OCI-LY7 (cell line): ENCODE measurements around the gene TMC1. TPM values are rescaled to one million over a fixed set of nuclear protein-coding genes. Genes with fewer than 3 reads are reported as not detected.

Experiments used
- BruUV-seq: library from RNA; stranded (reverse); fragments of 400-500 nt; replicated peaks from 2 replicates; lab custom pipeline; 2021; lab: Mats Ljungman, UMichigan
- CTCF ChIA-PET: fragments of 300-600 bp; sonication (Branson Sonifier 250); formaldehyde crosslinking; loops from one replicate; lab custom pipeline; 2022; ENCODE audit warnings: antibody characterized with exemption; ENCODE audit not compliant: unreplicated experiment; lab: Charles Lee
- POLR2A ChIA-PET: fragments of 300-600 bp; sonication (Branson Sonifier 250); formaldehyde crosslinking; loops from one replicate; lab custom pipeline; 2022; ENCODE audit warnings: antibody characterized with exemption; lab: Charles Lee
- DNase-seq: peaks from one replicate; pipeline ENCODE4 v3.0.0-alpha.2; 2015; ENCODE audit warnings: low spot score
- H2AFZ ChIP-seq: fragments of 200-600 bp; sonication (generic), shearing (Covaris generic); 2 replicates; pipeline ENCODE4 v1.6.1; 2014; ENCODE audit warnings: mild to moderate bottlenecking, antibody characterized with exemption, low read length, moderate library complexity
- H3K27ac ChIP-seq: fragments of 200-600 bp; sonication (generic); 2 replicates; pipeline ENCODE4 v1.5.1; 2014; ENCODE audit warnings: mixed run types, low read depth, mild to moderate bottlenecking, moderate library complexity, low read length, inconsistent platforms; ENCODE audit not compliant: poor library complexity, severe bottlenecking
- H3K36me3 ChIP-seq: fragments of 200-600 bp; sonication (generic); 2 replicates; pipeline ENCODE4 v1.6.1; 2014; ENCODE audit warnings: mild to moderate bottlenecking, antibody characterized with exemption, low read length, moderate library complexity, mixed read lengths; ENCODE audit not compliant: insufficient read depth
- H3K4me1 ChIP-seq: fragments of 200-600 bp; sonication (generic); 2 replicates; pipeline ENCODE4 v1.5.1; 2014; ENCODE audit warnings: mild to moderate bottlenecking, low read length; ENCODE audit not compliant: insufficient read depth, poor library complexity, severe bottlenecking
- H3K4me2 ChIP-seq: fragments of 200-600 bp; sonication (generic); 2 replicates; pipeline ENCODE4 v1.6.1; 2014; ENCODE audit warnings: mild to moderate bottlenecking, low read length
- H3K4me3 ChIP-seq: fragments of 200-600 bp; sonication (generic); 2 replicates; pipeline ENCODE4 v1.5.1; 2014; ENCODE audit warnings: mild to moderate bottlenecking, low read depth, low read length; ENCODE audit not compliant: poor library complexity, severe bottlenecking
- H3K79me2 ChIP-seq: fragments of 200-600 bp; sonication (generic); 2 replicates; pipeline ENCODE4 v1.6.1; 2016; ENCODE audit warnings: low read depth, mild to moderate bottlenecking, low read length, moderate library complexity, mixed read lengths; ENCODE audit not compliant: insufficient read depth
- H3K9me2 ChIP-seq: fragments of 200-600 bp; sonication (generic); 2 replicates; pipeline ENCODE4 v1.6.1; 2016; ENCODE audit warnings: mild to moderate bottlenecking, low read length, mixed read lengths; ENCODE audit not compliant: insufficient read depth
- H3K9me3 ChIP-seq: fragments of 200-600 bp; sonication (generic); 2 replicates; pipeline ENCODE4 v1.6.1; 2014; ENCODE audit warnings: mild to moderate bottlenecking, mixed run types, low read length, mixed read lengths
- H4K20me1 ChIP-seq: fragments of 200-600 bp; sonication (generic); 2 replicates; pipeline ENCODE4 v1.6.1; 2014; ENCODE audit warnings: mild to moderate bottlenecking, antibody characterized with exemption, low read length, moderate library complexity, mixed read lengths; ENCODE audit not compliant: insufficient read depth
- CTCF ChIP-seq: fragments of 200-600 bp; sonication (generic); conservative IDR thresholded peaks from 2 replicates; pipeline ENCODE4 v1.5.1; 2014; ENCODE audit warnings: mild to moderate bottlenecking, antibody characterized with exemption, low read length, moderate library complexity, mixed read lengths
- EZH2phosphoT487 ChIP-seq: fragments of 200-600 bp; sonication (generic); IDR thresholded peaks from 2 replicates; pipeline ENCODE4 v1.6.1; 2018; ENCODE audit warnings: low read depth, borderline replicate concordance, mild to moderate bottlenecking, mixed run types, antibody characterized with exemption, low read length, moderate library complexity, mixed read lengths
- intact Hi-C: fragments of 100-400 bp; cut with micrococcal nuclease; formaldehyde crosslinking; loops from one replicate; pipeline ENCODE4 v1.10.0; 2022; ENCODE audit not compliant: unreplicated experiment
- total RNA-seq, 2 experiments: library from RNA; depleted of rRNA in 1 of 2; stranded (reverse); fragments of >200 nt in 1 of 2; shearing (Covaris generic) in 1 of 2; gene quantifications; 2 replicates each; pipeline ENCODE4 v1.2.3, GENCODE V29; 2014 to 2022

TMC1 gene
- total RNA-seq, 2 experiments from 2014 or later, result not detected

GRCh38 chr9:72728031-72728770 is 206.8 kb downstream of the TMC1 start:
- BruUV-seq, result no TSS peak
- H3K79me2 ChIP-seq, result no peaks in the 10 kb centered on the region
- DNase-seq, result no peak
- H3K9me2 ChIP-seq, result no peaks in the 10 kb centered on the region
- ChIA-PET CTCF (no interaction called here), POLR2A (interaction anchor here (0.7 kb wide), 1 partner anchor 1044 kb away, joined by 4 read pairs; no protein-coding TSS in a partner anchor)
- H3K4me1 ChIP-seq, result no peaks in the 10 kb centered on the region
- no peak overlapping the region for H2AFZ ChIP-seq
- no peak overlapping the region for H3K27ac ChIP-seq
- H3K36me3 ChIP-seq, result no peaks in the 10 kb centered on the region
- H4K20me1 ChIP-seq, result no peaks in the 10 kb centered on the region
- no peak overlapping the region for H3K4me2 ChIP-seq
- no peak overlapping the region for H3K4me3 ChIP-seq
- intact Hi-C loops, result no loop called here
- no peaks in the 10 kb centered on the region for H3K9me3 ChIP-seq
- TF ChIP-seq CTCF, result no peak
- no peak for TF ChIP-seq EZH2phosphoT487

- Histone ChIP-seq H3K79me2 (no peaks in the 10 kb centered on the region), H3K4me1 (no peaks in the 10 kb centered on the region), H4K20me1 (no peaks in the 10 kb centered on the region), H3K27ac (no peak overlapping the region), H3K9me2 (no peaks in the 10 kb centered on the region), H2AFZ (no peak overlapping the region), H3K4me3 (no peak overlapping the region), H3K9me3 (no peaks in the 10 kb centered on the region), H3K4me2 (no peak overlapping the region), H3K36me3 (no peaks in the 10 kb centered on the region)
- DNase-seq, result no peak
- no peak for TF ChIP-seq EZH2phosphoT487
- no peak for TF ChIP-seq CTCF
- CTCF ChIA-PET, result no interaction called here
- POLR2A ChIA-PET, result no interaction called here
- BruUV-seq, result no TSS peak
- intact Hi-C loops, result no loop called here
Observed at GRCh38 chr9:72733895-72734294, 212.5 kb downstream of the TMC1 start.

GRCh38 chr9:72734631-72735030 is 213.2 kb downstream of the TMC1 start:
- Histone ChIP-seq H3K79me2 (no peaks in the 10 kb centered on the region), H3K9me2 (no peaks in the 10 kb centered on the region), H3K27ac (no peak overlapping the region), H4K20me1 (no peaks in the 10 kb centered on the region), H3K36me3 (no peaks in the 10 kb centered on the region), H3K4me1 (no peaks in the 10 kb centered on the region), H3K4me3 (no peak overlapping the region), H2AFZ (no peak overlapping the region), H3K9me3 (no peaks in the 10 kb centered on the region), H3K4me2 (no peak overlapping the region)
- TF ChIP-seq EZH2phosphoT487, result no peak
- TF ChIP-seq CTCF, result no peak
- intact Hi-C loops, result no loop called here
- ChIA-PET POLR2A (no interaction called here), CTCF (no interaction called here)
- BruUV-seq, result no TSS peak
- no peak for DNase-seq
